Upper lobe of left lung (tissue), 6 donors: ENCODE data around the gene CDKN2AIPNL. TPM values are rescaled to one million over a fixed set of nuclear protein-coding genes. Genes with fewer than 3 reads are reported as not detected.
"Not testable (repeated sequence)": the region's sequence is repeated elsewhere in the genome, so short reads cannot be mapped to it uniquely, and the experiment has no call there.

Source experiments
- ATAC-seq, 2 donors: fragments of 200-7000 bp; cut with Tn5 transposase; one replicate each; pipeline ENCODE4 v1.9.1; 2022; ENCODE audit warnings: mild to moderate bottlenecking in 2 of 2, moderate library complexity in 2 of 2; ENCODE audit not compliant: low FRiP score in 2 of 2
- DNase-seq, 2 donors: peaks; one replicate each; pipeline ENCODE4 v3.0.0-alpha.2; 2019 to 2020
- H3K27ac ChIP-seq, 4 donors: fragments of 200-600 bp; sonication (generic); one replicate each; pipeline ENCODE4 v1.5.1; 2016 to 2019
- H3K27me3 ChIP-seq, 4 donors: fragments of 200-600 bp; sonication (generic); one replicate each; pipeline ENCODE4 v1.5.1; 2017 to 2019
- H3K36me3 ChIP-seq, 4 donors: fragments of 200-600 bp; sonication (generic); one replicate each; pipeline ENCODE4 v1.5.1; 2016 to 2019
- H3K4me1 ChIP-seq, 4 donors: fragments of 200-600 bp; sonication (generic); one replicate each; pipeline ENCODE4 v1.5.1; 2018 to 2019
- H3K4me3 ChIP-seq, 4 donors: fragments of 200-600 bp; sonication (generic); one replicate each; pipeline ENCODE4 v1.5.1; 2017 to 2019; ENCODE audit warnings: mild to moderate bottlenecking in 2 of 4, moderate library complexity in 1 of 4
- H3K9me3 ChIP-seq, 4 donors: fragments of 200-600 bp; sonication (generic); one replicate each; pipeline ENCODE4 v1.5.1; 2018 to 2019
- CTCF ChIP-seq, 6 experiments: fragments of 450-650 bp in 4 of 6; fragments of 200-600 bp in 2 of 6; sonication (generic) in 2 of 6; IDR thresholded peaks; one replicate each; pipeline ENCODE4 v1.5.1; 2016 to 2019; ENCODE audit warnings: antibody characterized with exemption in 6 of 6
- EP300 ChIP-seq, 4 donors: sonication (generic); formaldehyde crosslinking; IDR thresholded peaks; one replicate each; pipeline ENCODE4 v1.5.1; 2017; ENCODE audit warnings: antibody characterized with exemption in 4 of 4, control low read depth in 2 of 4
- POLR2A ChIP-seq, 4 donors: fragments of 450-650 bp; IDR thresholded peaks; one replicate each; pipeline ENCODE4 v1.5.1; 2016 to 2017; ENCODE audit warnings: antibody characterized with exemption in 4 of 4, mild to moderate bottlenecking in 2 of 4
- POLR2AphosphoS5 ChIP-seq, 2 donors: sonication (generic); formaldehyde crosslinking; IDR thresholded peaks; one replicate each; pipeline ENCODE4 v1.5.1; 2017; ENCODE audit warnings: antibody characterized with exemption in 2 of 2
- WGBS, 2 donors: methylation state at CpG; one replicate each; pipeline ENCODE4 v1.1.5; 2017 to 2018; 5-methylcytosine and 5-hydroxymethylcytosine counted together
- total RNA-seq, 6 donors: library from RNA; depleted of rRNA in 4 of 6; stranded (reverse); fragments of >200 nt in 4 of 6; gene quantifications; one replicate each; pipeline versions ENCODE4 v1.1.0 to v1.2.1, GENCODE V29; 2016 to 2021
- donor health status: DM: no; HTN: no; CAD: no; lungs with moderate emphysema.
- donor health status: DM: no; HTN: yes; CAD: no; lungs with severe emphysema.

Gene CDKN2AIPNL
- total RNA-seq, 6 donors from 2014 or later, result 2.1 to 18.5 (median 13.3) TPM

- no peaks in the 10 kb centered on the region for H3K27me3 ChIP-seq
- H3K4me1 ChIP-seq, result no peaks in the 10 kb centered on the region
- TF ChIP-seq POLR2AphosphoS5 (IDR thresholded peaks at IDR 0.05), result no peak
- no peak for TF ChIP-seq CTCF (IDR thresholded peaks at IDR 0.05)
- TF ChIP-seq EP300 (IDR thresholded peaks at IDR 0.05), result no peak
- no peak for TF ChIP-seq POLR2A (IDR thresholded peaks at IDR 0.05)
- no peaks in the 10 kb centered on the region for H3K36me3 ChIP-seq
- no peak overlapping the region for H3K27ac ChIP-seq
- no peaks in the 10 kb centered on the region for H3K9me3 ChIP-seq
- ATAC-seq (no peak), DNase-seq (no peak)
- H3K4me3 ChIP-seq, result no peak overlapping the region
- 89% methylated on average over 7 of the region's 7 CpGs for WGBS, 2 donors
These were observed 11.2 kb upstream of the CDKN2AIPNL start for GRCh38 chr5:134422791-134423365.

DNA sequence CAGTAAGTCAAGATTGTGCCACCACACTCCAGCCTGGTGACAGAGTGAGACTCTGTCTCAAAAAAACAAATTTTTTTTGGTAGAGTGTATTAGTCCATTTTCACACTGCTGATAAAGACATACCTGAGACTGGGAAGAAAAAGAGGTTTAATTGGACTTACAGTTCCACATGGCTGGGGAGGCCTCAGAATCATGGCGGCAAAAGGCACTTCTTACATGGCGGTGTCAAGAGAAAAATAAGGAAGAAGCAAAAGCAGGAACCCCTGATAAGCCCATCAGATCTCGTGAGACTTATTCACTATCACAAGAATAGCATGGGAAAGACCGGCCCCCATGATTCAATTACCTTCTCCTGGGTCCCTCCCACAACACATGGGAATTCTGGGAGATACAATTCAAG is 9.4 kb upstream of the CDKN2AIPNL start:
- H3K4me3 ChIP-seq, result not testable (repeated sequence)

DNA sequence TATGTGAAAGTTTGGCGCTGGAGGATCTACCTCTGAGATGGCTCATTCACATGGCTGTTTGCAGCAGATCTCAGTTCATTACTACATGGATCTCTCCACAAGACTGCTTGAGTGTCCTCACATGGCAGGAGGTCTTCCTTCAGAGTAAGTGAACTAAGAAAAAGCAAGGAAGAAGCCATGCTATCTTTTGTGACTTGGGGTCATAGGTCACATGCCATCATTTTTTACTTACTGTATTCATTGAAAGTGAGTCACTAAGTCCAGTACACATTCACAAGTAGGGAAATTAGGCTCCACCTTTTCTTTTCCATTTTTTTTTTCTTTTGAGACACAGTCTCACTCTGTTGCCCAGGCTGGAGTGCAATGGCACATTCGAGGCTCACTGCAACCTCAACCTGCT is 8.7 kb upstream of the CDKN2AIPNL start:
- no peak for TF ChIP-seq CTCF (IDR thresholded peaks at IDR 0.05)
- no peak for TF ChIP-seq EP300 (IDR thresholded peaks at IDR 0.05)
- TF ChIP-seq POLR2A (IDR thresholded peaks at IDR 0.05), result no peak
- TF ChIP-seq POLR2AphosphoS5 (IDR thresholded peaks at IDR 0.05), result no peak
- no peak for ATAC-seq
- no peaks in the 10 kb centered on the region for H3K9me3 ChIP-seq
- no peaks in the 10 kb centered on the region for H3K27me3 ChIP-seq
- DNase-seq, result no peak
- H3K4me1 ChIP-seq, result no peaks in the 10 kb centered on the region
- no peak overlapping the region for H3K27ac ChIP-seq
- H3K36me3 ChIP-seq, result no peaks in the 10 kb centered on the region
- no peak overlapping the region for H3K4me3 ChIP-seq
- 93 to 94% methylated on average over 2 of the region's 2 CpGs for WGBS, 2 donors

More for the DNA sequence above, 9.4 kb upstream of the CDKN2AIPNL start:
- not testable (repeated sequence) for H3K36me3 ChIP-seq, H3K4me1 ChIP-seq, H3K9me3 ChIP-seq, ATAC-seq, DNase-seq, H3K27ac ChIP-seq, H3K27me3 ChIP-seq
- WGBS, 2 donors, result 96 to 97% methylated on average over 4 of the region's 4 CpGs

DNA sequence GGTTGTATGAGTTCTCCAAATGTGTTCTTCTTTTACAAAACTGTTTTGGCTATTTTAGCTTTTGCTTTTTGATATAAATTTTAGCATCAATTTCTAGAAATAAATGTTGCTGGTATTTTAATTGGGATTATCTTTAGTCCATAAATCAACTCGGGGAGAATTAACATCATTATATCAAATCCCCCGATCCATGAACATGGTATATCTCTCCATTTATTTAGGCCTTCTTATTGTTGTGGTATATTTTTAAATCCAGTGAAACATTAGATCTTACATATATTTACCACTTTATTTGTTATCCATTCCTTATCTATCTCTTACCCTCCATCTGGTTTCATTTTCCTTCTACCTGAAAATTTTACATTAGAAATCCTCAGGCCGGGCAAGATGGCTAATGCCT is 7.3 kb upstream of the CDKN2AIPNL start:
- ATAC-seq, result no peak
- WGBS, 2 donors, result 92 to 98% methylated on average over 3 of the region's 3 CpGs

GRCh38 chr5:134417707-134418106 is 6.0 kb upstream of the CDKN2AIPNL start:
- TF ChIP-seq POLR2A (IDR thresholded peaks at IDR 0.05) (no peak), EP300 (IDR thresholded peaks at IDR 0.05) (no peak), POLR2AphosphoS5 (IDR thresholded peaks at IDR 0.05) (no peak), CTCF (IDR thresholded peaks at IDR 0.05) (no peak)
- no peak for DNase-seq

More for the DNA sequence above, 7.3 kb upstream of the CDKN2AIPNL start:
- DNase-seq, result no peak
- TF ChIP-seq CTCF (IDR thresholded peaks at IDR 0.05) (no peak), POLR2A (IDR thresholded peaks at IDR 0.05) (no peak), EP300 (IDR thresholded peaks at IDR 0.05) (no peak), POLR2AphosphoS5 (IDR thresholded peaks at IDR 0.05) (no peak)
- Histone ChIP-seq H3K27ac (no peak overlapping the region), H3K9me3 (no peaks in the 10 kb centered on the region), H3K36me3 (no peaks in the 10 kb centered on the region), H3K4me1 (no peaks in the 10 kb centered on the region), H3K27me3 (no peaks in the 10 kb centered on the region), H3K4me3 (no peak overlapping the region)

More at GRCh38 chr5:134417707-134418106, 6.0 kb upstream of the CDKN2AIPNL start:
- Histone ChIP-seq H3K4me1 (peaks cover 0 to 4% (median 2%) of the 10 kb centered on the region in 4 donors), H3K36me3 (no peaks in the 10 kb centered on the region), H3K4me3 (no peak overlapping the region), H3K9me3 (no peaks in the 10 kb centered on the region), H3K27me3 (no peaks in the 10 kb centered on the region), H3K27ac (no peak overlapping the region)
- no peak for ATAC-seq
